OCI-LY3 (cell line): ENCODE data around the gene REC8.

Experiments used
- H2AFZ ChIP-seq: fragments of 200-600, 300-600 bp; shearing (Covaris generic); 2 replicates; pipeline ENCODE4 v1.6.0; 2014; ENCODE audit warnings: antibody characterized with exemption, low read depth, low read length
- H3K27ac ChIP-seq: fragments of 200-600, 300-600 bp; sonication (generic); 2 replicates; pipeline ENCODE4 v1.5.1; 2014; ENCODE audit warnings: mild to moderate bottlenecking, low read length, moderate library complexity, mixed read lengths
- H3K27me3 ChIP-seq: fragments of 200-600, 300-600 bp; sonication (generic); 2 replicates; pipeline ENCODE4 v1.6.1; 2014; ENCODE audit warnings: low read depth, low read length, mixed read lengths
- H3K36me3 ChIP-seq: fragments of 200-600, 300-600 bp; sonication (generic); replicated peaks from 2 replicates; pipeline ENCODE3; 2014; ENCODE audit warnings: low read depth, low read length, mixed read lengths
- H3K4me1 ChIP-seq: fragments of 300-600, 200-600 bp; sonication (generic); 2 replicates; pipeline ENCODE4 v1.6.1; 2014; ENCODE audit warnings: low read length, mixed read lengths
- H3K4me2 ChIP-seq: fragments of 200-600, 300-600 bp; sonication (generic); 2 replicates; pipeline ENCODE4 v1.6.1; 2014; ENCODE audit warnings: low read length, mixed read lengths
- H3K4me3 ChIP-seq: fragments of 300-600, 200-600 bp; sonication (generic); 2 replicates; pipeline ENCODE4 v1.5.1; 2014; ENCODE audit warnings: antibody characterized with exemption, mild to moderate bottlenecking, low read length, moderate library complexity
- H3K79me2 ChIP-seq: fragments of 300-600, 200-600 bp; shearing (Covaris generic); 2 replicates; pipeline ENCODE4 v1.6.1; 2014; ENCODE audit warnings: mild to moderate bottlenecking, low read length, mixed read lengths
- H3K9ac ChIP-seq: fragments of 300-600, 200-600 bp; shearing (Covaris generic); 2 replicates; pipeline ENCODE4 v1.6.0; 2014; ENCODE audit warnings: mild to moderate bottlenecking, low read length, moderate library complexity
- H3K9me3 ChIP-seq: fragments of 200-600, 300-600 bp; shearing (Covaris generic); 2 replicates; pipeline ENCODE4 v1.6.1; 2014; ENCODE audit warnings: low read length, mixed read lengths; ENCODE audit not compliant: insufficient read depth
- H4K20me1 ChIP-seq: fragments of 200-600, 300-600 bp; sonication (generic); 2 replicates; pipeline ENCODE4 v1.6.1; 2016; ENCODE audit warnings: low read length, mixed read lengths; ENCODE audit not compliant: insufficient read depth
- CTCF ChIP-seq: fragments of 200-600, 300-600 bp; sonication (generic); IDR thresholded peaks from 2 replicates; pipeline ENCODE4 v1.5.1; 2014; ENCODE audit warnings: antibody characterized with exemption, low read length, low read depth
- EZH2phosphoT487 ChIP-seq: fragments of 200-600 bp; shearing (Covaris generic); IDR thresholded peaks from 2 replicates; pipeline ENCODE4 v1.6.1; 2018; ENCODE audit warnings: antibody characterized with exemption, mixed run types, low read depth

Gene REC8

GRCh38 chr14:24194873-24195185, 22.9 kb downstream of the REC8 start:
- H3K27ac ChIP-seq, result peak overlapping the region; percentile 87
- peaks cover 15% of the 10 kb centered on the region for H3K4me1 ChIP-seq
- H3K4me3 ChIP-seq, result peak overlapping the region; percentile 96
- no peaks in the 10 kb centered on the region for H3K27me3 ChIP-seq
- H3K79me2 ChIP-seq, result peaks cover 50% of the 10 kb centered on the region
- H4K20me1 ChIP-seq, result no peaks in the 10 kb centered on the region
- no peaks in the 10 kb centered on the region for H3K9me3 ChIP-seq
- peaks cover 33% of the 10 kb centered on the region for H3K36me3 ChIP-seq
- peak overlapping the region; percentile 91 for H3K4me2 ChIP-seq
- TF ChIP-seq CTCF, result no peak
- TF ChIP-seq EZH2phosphoT487, result no peak
- H3K9ac ChIP-seq, result peak overlapping the region; percentile 93
- H2AFZ ChIP-seq, result peak overlapping the region; percentile 77; the same call in 1 of the 2 replicates

- Histone ChIP-seq H2AFZ (peak within 1 kb of the TSS; percentile 77), H3K79me2 (peaks cover 50% of the 10 kb centered on the region)
These were observed 23.5 kb downstream of the REC8 start, which contains the start of gene TM9SF1 for GRCh38 chr14:24195186-24196070. TM9SF1 (minus strand) TSS chr14:24195441; CDS start chr14:24195019, 422 bp downstream.

GRCh38 chr14:24196071-24197055, 24.5 kb downstream of the REC8 start:
- Histone ChIP-seq H3K27me3 (no peaks in the 10 kb centered on the region), H3K9ac (peak overlapping the region; percentile 93), H3K4me2 (peak overlapping the region; percentile 91), H3K27ac (peak overlapping the region; percentile 87), H3K36me3 (peaks cover 25% of the 10 kb centered on the region), H3K4me3 (peak overlapping the region; percentile 96), H3K4me1 (peaks cover 15% of the 10 kb centered on the region), H3K79me2 (peaks cover 50% of the 10 kb centered on the region), H4K20me1 (no peaks in the 10 kb centered on the region), H3K9me3 (no peaks in the 10 kb centered on the region), H2AFZ (0 out of 2 replicates have a peak overlapping the region, but pooled peaks have one; percentile 19)
- no peak for TF ChIP-seq EZH2phosphoT487
- no peak for TF ChIP-seq CTCF

More at GRCh38 chr14:24195186-24196070, 23.5 kb downstream of the REC8 start, which contains the start of gene TM9SF1:
- Histone ChIP-seq H3K27ac (peak within 1 kb of the TSS; percentile 87), H3K4me3 (peak within 1 kb of the TSS; percentile 96), H3K4me1 (peaks cover 15% of the 10 kb centered on the region), H3K27me3 (no peaks in the 10 kb centered on the region), H3K9me3 (no peaks in the 10 kb centered on the region), H4K20me1 (no peaks in the 10 kb centered on the region), H3K36me3 (peaks cover 27% of the 10 kb centered on the region), H3K4me2 (peak within 1 kb of the TSS; percentile 91), H3K9ac (peak within 1 kb of the TSS; percentile 93)
- no peak for TF ChIP-seq CTCF
- TF ChIP-seq EZH2phosphoT487, result no peak
